Osteoblast (primary cell): Measurements from ENCODE around the gene MBD6. TPM values are rescaled to one million over a fixed set of nuclear protein-coding genes. Genes with fewer than 3 reads are reported as not detected.

Source experiments
- DNase-seq: peaks from one replicate; pipeline ENCODE4 v3.0.0; 2011; ENCODE audit warnings: low spot score, mixed read lengths; ENCODE audit not compliant: insufficient read length; ENCODE audit errors: missing footprints
- H2AFZ ChIP-seq: 2 replicates; pipeline ENCODE4 v1.6.0; 2011; ENCODE audit warnings: mild to moderate bottlenecking, low read length
- H3K27ac ChIP-seq: 2 replicates; pipeline ENCODE4 v1.5.1; 2011; ENCODE audit warnings: mild to moderate bottlenecking, low read depth, low read length, moderate library complexity
- H3K27me3 ChIP-seq: 2 replicates; pipeline ENCODE4 v1.6.0; 2012; ENCODE audit warnings: mild to moderate bottlenecking, control low read depth, inconsistent platforms, low read length, moderate library complexity; ENCODE audit not compliant: insufficient read depth
- H3K36me3 ChIP-seq: 2 replicates; pipeline ENCODE4 v1.5.1; 2011; ENCODE audit warnings: mild to moderate bottlenecking, low read length, control low read depth, moderate library complexity; ENCODE audit not compliant: insufficient read depth
- H3K4me1 ChIP-seq: 2 replicates; pipeline ENCODE4 v1.5.1; 2011; ENCODE audit warnings: mild to moderate bottlenecking, low read length, control low read depth, moderate library complexity; ENCODE audit not compliant: insufficient read depth
- H3K4me2 ChIP-seq: 2 replicates; pipeline ENCODE4 v1.6.0; 2011; ENCODE audit warnings: mild to moderate bottlenecking, low read length; ENCODE audit not compliant: insufficient read depth
- H3K4me3 ChIP-seq: fragments of 200-600 bp; sonication (generic); 3 replicates; pipeline ENCODE4 v1.5.1; 2012; ENCODE audit warnings: mild to moderate bottlenecking, low read length, inconsistent platforms; ENCODE audit not compliant: insufficient read depth
- H3K79me2 ChIP-seq: 2 replicates; pipeline ENCODE4 v1.6.0; 2012; ENCODE audit warnings: mild to moderate bottlenecking, low read length, control low read depth, inconsistent platforms; ENCODE audit not compliant: insufficient read depth
- H3K9me3 ChIP-seq: 2 replicates; pipeline ENCODE4 v1.5.1; 2011; ENCODE audit warnings: low read depth, low read length, control low read depth
- H4K20me1 ChIP-seq: 2 replicates; pipeline ENCODE4 v1.6.0; 2012; ENCODE audit warnings: mild to moderate bottlenecking, low read length, control low read depth; ENCODE audit not compliant: insufficient read depth
- CTCF ChIP-seq: IDR thresholded peaks from 2 replicates; pipeline ENCODE4 v1.5.1; 2011; ENCODE audit warnings: mild to moderate bottlenecking, low read depth, low read length, moderate library complexity; ENCODE audit errors: extremely low read depth
- total RNA-seq: library from RNA; depleted of rRNA; stranded (reverse); fragments of >200 nt; gene quantifications from 2 replicates; pipeline ENCODE4 v1.2.3, GENCODE V29; 2012

Gene MBD6
- total RNA-seq, 1 donor = 5.8 TPM

- no peak overlapping the region for H3K4me2 ChIP-seq
- peaks cover 28% of the 10 kb centered on the region for H3K79me2 ChIP-seq
- no peak overlapping the region for H3K4me3 ChIP-seq
- no peaks in the 10 kb centered on the region for H3K4me1 ChIP-seq
- no peaks in the 10 kb centered on the region for H3K27me3 ChIP-seq
- no peak for TF ChIP-seq CTCF
- no peaks in the 10 kb centered on the region for H3K9me3 ChIP-seq
- peaks cover 25% of the 10 kb centered on the region for H4K20me1 ChIP-seq
- peak; percentile 79 for DNase-seq
- no peak overlapping the region for H2AFZ ChIP-seq
- H3K27ac ChIP-seq = no peak overlapping the region
- H3K36me3 ChIP-seq = peaks cover 82% of the 10 kb centered on the region
Measured at GRCh38 chr12:57529831-57530230, 7.2 kb downstream of the MBD6 start.

GRCh38 chr12:57530396-57531142, 7.9 kb downstream of the MBD6 start:
- H3K36me3 ChIP-seq = peaks cover 88% of the 10 kb centered on the region
- no peaks in the 10 kb centered on the region for H3K27me3 ChIP-seq
- peaks cover 20% of the 10 kb centered on the region for H3K79me2 ChIP-seq
- no peak overlapping the region for H2AFZ ChIP-seq
- no peaks in the 10 kb centered on the region for H3K9me3 ChIP-seq
- TF ChIP-seq CTCF = no peak
- DNase-seq = no peak
- peaks cover 22% of the 10 kb centered on the region for H4K20me1 ChIP-seq
- H3K4me2 ChIP-seq = no peak overlapping the region
- H3K27ac ChIP-seq = no peak overlapping the region
- no peaks in the 10 kb centered on the region for H3K4me1 ChIP-seq
- H3K4me3 ChIP-seq = no peak overlapping the region

- peaks cover 12% of the 10 kb centered on the region for H3K79me2 ChIP-seq
- no peak overlapping the region for H3K4me2 ChIP-seq
- no peak for TF ChIP-seq CTCF
- H3K4me1 ChIP-seq = no peaks in the 10 kb centered on the region
- peaks cover 22% of the 10 kb centered on the region for H4K20me1 ChIP-seq
- no peak overlapping the region for H3K27ac ChIP-seq
- no peaks in the 10 kb centered on the region for H3K9me3 ChIP-seq
- no peak overlapping the region for H3K4me3 ChIP-seq
- peak; percentile 58 for DNase-seq
- H3K36me3 ChIP-seq = peaks cover 87% of the 10 kb centered on the region
- H3K27me3 ChIP-seq = no peaks in the 10 kb centered on the region
- H2AFZ ChIP-seq = no peak overlapping the region
Measured at GRCh38 chr12:57531836-57532235, 9.2 kb downstream of the MBD6 start.

- no peak for TF ChIP-seq CTCF
- H3K27me3 ChIP-seq = no peaks in the 10 kb centered on the region
- H3K27ac ChIP-seq = no peak overlapping the region
- H3K4me3 ChIP-seq = no peak overlapping the region
- DNase-seq = no peak
- no peaks in the 10 kb centered on the region for H3K4me1 ChIP-seq
- H3K36me3 ChIP-seq = peaks cover 86% of the 10 kb centered on the region
- no peak overlapping the region for H2AFZ ChIP-seq
- peaks cover 12% of the 10 kb centered on the region for H3K79me2 ChIP-seq
- no peak overlapping the region for H3K4me2 ChIP-seq
- H4K20me1 ChIP-seq = peaks cover 20% of the 10 kb centered on the region
- no peaks in the 10 kb centered on the region for H3K9me3 ChIP-seq
Measured at GRCh38 chr12:57533108-57533507, 10.5 kb downstream of the MBD6 start.
